Activated naive CD8-positive, alpha-beta T cell treated with anti-CD3 and anti-CD28 coated beads, Interleukin-2, amount 50 U/mL, for 24 hours (primary cell): ENCODE measurements around the gene ARHGAP29.
A peak's percentile ranks its signal among the peaks of the same experiment; 100 is the strongest.

ENCODE experiments used
- ATAC-seq: fragments of 150-1000 bp; cut with Tn5 transposase; one replicate; pipeline ENCODE4 v1.10.0; 2021
- DNase-seq: peaks from one replicate; pipeline ENCODE4 v3.0.0; 2021
- H3K27ac Mint-ChIP-seq: one replicate; pipeline ENCODE4 v1.8.0; 2021; ENCODE audit warnings: mild to moderate bottlenecking, mixed read lengths
- H3K27me3 Mint-ChIP-seq: one replicate; pipeline ENCODE4 v1.8.0; 2021; ENCODE audit warnings: mixed read lengths
- H3K36me3 Mint-ChIP-seq: one replicate; pipeline ENCODE4 v1.8.0; 2021; ENCODE audit warnings: low read depth, mixed read lengths
- H3K4me1 Mint-ChIP-seq: one replicate; pipeline ENCODE4 v1.8.0; 2021; ENCODE audit warnings: mixed read lengths
- H3K4me3 Mint-ChIP-seq: one replicate; pipeline ENCODE4 v1.8.0; 2021; ENCODE audit warnings: mild to moderate bottlenecking, moderate library complexity, mixed read lengths
- H3K9me3 Mint-ChIP-seq: one replicate; pipeline ENCODE4 v1.8.0; 2021; ENCODE audit warnings: mixed read lengths

Gene ARHGAP29

DNA sequence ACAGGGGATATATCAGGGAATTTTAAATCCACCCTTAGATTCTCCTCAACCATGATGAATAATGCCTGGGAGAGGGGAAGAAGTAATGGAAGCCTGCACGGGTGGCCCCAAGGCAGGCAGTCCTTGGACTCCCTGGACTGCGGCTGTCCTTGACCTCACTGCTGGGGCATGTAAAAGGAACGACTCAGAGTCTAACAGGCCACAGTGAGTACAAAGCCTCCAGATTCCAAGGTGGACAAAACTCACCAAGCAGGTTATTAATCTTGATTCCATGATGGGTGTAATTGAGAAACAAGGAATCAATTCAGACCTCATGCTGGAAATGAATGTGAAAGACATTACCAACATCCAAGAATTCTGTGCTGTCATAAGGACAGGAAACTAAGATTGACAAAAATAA, 13.0 kb upstream of the ARHGAP29 start:
- peaks cover 64% of the 10 kb centered on the region for H3K27me3 Mint-ChIP-seq
- ATAC-seq (no peak), DNase-seq (no peak)
- no peak overlapping the region for H3K4me3 Mint-ChIP-seq
- H3K27ac Mint-ChIP-seq = no peak overlapping the region
- H3K36me3 Mint-ChIP-seq = no peaks in the 10 kb centered on the region
- peaks cover 11% of the 10 kb centered on the region for H3K4me1 Mint-ChIP-seq
- no peaks in the 10 kb centered on the region for H3K9me3 Mint-ChIP-seq

DNA sequence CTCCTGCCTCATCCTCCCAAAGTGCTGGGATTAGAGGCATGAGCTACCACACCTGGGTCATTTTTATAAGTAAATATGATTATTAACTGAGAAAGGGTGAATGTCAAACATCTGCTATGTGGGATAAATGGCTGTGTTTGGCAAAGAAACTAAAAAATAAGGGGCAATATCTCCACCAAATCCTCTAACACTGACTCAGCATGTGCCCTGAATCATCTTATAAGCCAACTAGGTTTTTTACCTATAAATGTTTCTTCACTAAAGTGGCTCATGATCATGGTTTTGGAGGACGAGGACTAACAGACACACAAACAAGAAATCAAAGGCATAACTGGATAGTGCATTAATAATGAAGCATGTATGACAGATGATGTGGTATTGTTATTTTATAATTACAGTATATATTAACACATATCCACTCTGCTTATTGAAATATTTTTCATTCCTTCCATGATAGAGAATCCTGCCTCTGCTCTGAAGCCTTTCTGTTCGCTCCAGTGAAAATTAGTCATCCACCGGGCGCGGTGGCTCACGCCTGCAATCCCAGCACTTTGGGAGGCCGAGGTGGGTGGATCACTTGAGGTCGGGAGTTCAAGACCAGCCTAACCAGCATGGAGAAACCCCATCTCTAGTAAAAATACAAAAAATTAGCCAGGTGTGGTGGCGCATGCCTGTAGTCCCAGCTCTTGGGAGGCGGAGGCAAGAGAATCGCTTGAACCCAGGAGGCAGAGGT, 11.7 kb upstream of the ARHGAP29 start:
- no peak for ATAC-seq
- Mint-ChIP-seq H3K27ac (no peak overlapping the region), H3K4me3 (no peak overlapping the region), H3K27me3 (peaks cover 68% of the 10 kb centered on the region), H3K4me1 (peaks cover 11% of the 10 kb centered on the region), H3K9me3 (no peaks in the 10 kb centered on the region), H3K36me3 (no peaks in the 10 kb centered on the region)
- no peak for DNase-seq

GRCh38 chr1:94247138-94248094, 10.0 kb upstream of the ARHGAP29 start:
- peak overlapping the region; percentile 67 for H3K4me3 Mint-ChIP-seq
- peaks cover 4% of the 10 kb centered on the region for H3K36me3 Mint-ChIP-seq
- ATAC-seq = peak; percentile 49
- peak overlapping the region; percentile 4 for H3K27ac Mint-ChIP-seq
- H3K9me3 Mint-ChIP-seq = peaks cover 15% of the 10 kb centered on the region
- peaks cover 72% of the 10 kb centered on the region for H3K27me3 Mint-ChIP-seq
- peaks cover 11% of the 10 kb centered on the region for H3K4me1 Mint-ChIP-seq
- DNase-seq = peak; percentile 40

- Mint-ChIP-seq H3K27ac (no peak overlapping the region), H3K9me3 (peaks cover 22% of the 10 kb centered on the region), H3K4me1 (peaks cover 11% of the 10 kb centered on the region), H3K36me3 (peaks cover 4% of the 10 kb centered on the region), H3K27me3 (peaks cover 76% of the 10 kb centered on the region), H3K4me3 (peak overlapping the region; percentile 67)
- ATAC-seq = no peak
- no peak for DNase-seq
These were observed 9.3 kb upstream of the ARHGAP29 start for GRCh38 chr1:94246692-94247137.

GRCh38 chr1:94245747-94246438, 8.5 kb upstream of the ARHGAP29 start:
- H3K27me3 Mint-ChIP-seq = peaks cover 74% of the 10 kb centered on the region
- no peak overlapping the region for H3K27ac Mint-ChIP-seq

GRCh38 chr1:94244816-94245215, 7.4 kb upstream of the ARHGAP29 start:
- H3K4me3 Mint-ChIP-seq = no peak overlapping the region
- ATAC-seq (no peak), DNase-seq (no peak)
- peaks cover 23% of the 10 kb centered on the region for H3K9me3 Mint-ChIP-seq
- H3K36me3 Mint-ChIP-seq = peaks cover 4% of the 10 kb centered on the region
- peaks cover 78% of the 10 kb centered on the region for H3K27me3 Mint-ChIP-seq
- H3K4me1 Mint-ChIP-seq = peaks cover 11% of the 10 kb centered on the region
- no peak overlapping the region for H3K27ac Mint-ChIP-seq

More at GRCh38 chr1:94245747-94246438, 8.5 kb upstream of the ARHGAP29 start:
- peaks cover 4% of the 10 kb centered on the region for H3K36me3 Mint-ChIP-seq
- peaks cover 11% of the 10 kb centered on the region for H3K4me1 Mint-ChIP-seq
- H3K4me3 Mint-ChIP-seq = no peak overlapping the region
- peaks cover 23% of the 10 kb centered on the region for H3K9me3 Mint-ChIP-seq
- DNase-seq (no peak), ATAC-seq (no peak)

- Mint-ChIP-seq H3K9me3 (peaks cover 23% of the 10 kb centered on the region), H3K27me3 (peaks cover 83% of the 10 kb centered on the region), H3K36me3 (peaks cover 4% of the 10 kb centered on the region), H3K27ac (no peak overlapping the region), H3K4me3 (no peak overlapping the region), H3K4me1 (peaks cover 11% of the 10 kb centered on the region)
- ATAC-seq = no peak
- no peak for DNase-seq
These were observed 6.3 kb upstream of the ARHGAP29 start for GRCh38 chr1:94243665-94244064.

DNA sequence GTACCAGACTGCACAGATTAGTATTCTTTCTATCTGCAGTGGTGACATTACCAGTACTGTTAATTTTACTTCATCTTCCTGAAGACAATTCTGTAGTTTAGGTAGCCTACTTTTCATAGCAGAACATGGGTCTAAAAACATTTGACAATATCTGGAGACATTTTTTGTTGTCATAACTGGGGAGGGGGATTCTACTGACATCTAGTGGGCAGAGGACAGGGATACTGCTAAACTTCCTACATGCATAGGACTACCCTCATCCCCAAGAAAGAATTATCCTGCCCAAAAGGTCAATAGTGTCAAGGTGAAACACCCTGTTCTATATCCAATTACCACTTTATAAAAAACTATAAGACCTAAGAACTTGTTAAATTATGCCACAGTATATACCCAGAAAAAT, 3.4 kb upstream of the ARHGAP29 start:
- H3K36me3 Mint-ChIP-seq = peaks cover 6% of the 10 kb centered on the region
- peaks cover 23% of the 10 kb centered on the region for H3K9me3 Mint-ChIP-seq
- no peak overlapping the region for H3K4me3 Mint-ChIP-seq
- peaks cover 9% of the 10 kb centered on the region for H3K4me1 Mint-ChIP-seq
- H3K27me3 Mint-ChIP-seq = peaks cover 86% of the 10 kb centered on the region
- ATAC-seq = no peak
- no peak for DNase-seq
- H3K27ac Mint-ChIP-seq = no peak overlapping the region

DNA sequence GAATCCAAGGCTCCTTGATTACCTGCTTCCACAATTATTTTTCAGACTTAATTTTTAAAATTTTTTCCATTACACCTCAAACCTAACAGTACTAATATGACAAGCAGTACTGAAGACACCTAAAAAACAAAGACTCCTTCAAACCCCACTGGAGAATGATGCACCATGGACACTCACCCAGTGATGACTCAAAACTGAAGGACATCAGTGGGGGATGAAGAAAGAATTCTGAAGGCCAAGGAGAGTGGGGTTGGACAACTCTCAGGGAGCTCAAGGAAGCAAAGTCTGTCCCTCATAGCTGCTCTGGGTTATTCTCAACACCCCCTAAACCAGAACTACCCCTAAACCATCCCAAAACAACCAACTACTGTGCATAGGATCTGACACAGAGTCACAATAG, 2.4 kb upstream of the ARHGAP29 start:
- H3K4me3 Mint-ChIP-seq = no peak overlapping the region
- H3K27me3 Mint-ChIP-seq = peaks cover 85% of the 10 kb centered on the region
- peaks cover 6% of the 10 kb centered on the region for H3K36me3 Mint-ChIP-seq
- peaks cover 12% of the 10 kb centered on the region for H3K4me1 Mint-ChIP-seq
- DNase-seq (no peak), ATAC-seq (no peak)
- H3K27ac Mint-ChIP-seq = no peak overlapping the region
- H3K9me3 Mint-ChIP-seq = peaks cover 23% of the 10 kb centered on the region

- peaks cover 85% of the 10 kb centered on the region for H3K27me3 Mint-ChIP-seq
- DNase-seq (no peak), ATAC-seq (no peak)
- H3K36me3 Mint-ChIP-seq = peaks cover 6% of the 10 kb centered on the region
- H3K27ac Mint-ChIP-seq = no peak overlapping the region
- H3K9me3 Mint-ChIP-seq = peaks cover 23% of the 10 kb centered on the region
- H3K4me1 Mint-ChIP-seq = peaks cover 12% of the 10 kb centered on the region
- no peak overlapping the region for H3K4me3 Mint-ChIP-seq
These were observed 1.7 kb upstream of the ARHGAP29 start for GRCh38 chr1:94239051-94239450.

DNA sequence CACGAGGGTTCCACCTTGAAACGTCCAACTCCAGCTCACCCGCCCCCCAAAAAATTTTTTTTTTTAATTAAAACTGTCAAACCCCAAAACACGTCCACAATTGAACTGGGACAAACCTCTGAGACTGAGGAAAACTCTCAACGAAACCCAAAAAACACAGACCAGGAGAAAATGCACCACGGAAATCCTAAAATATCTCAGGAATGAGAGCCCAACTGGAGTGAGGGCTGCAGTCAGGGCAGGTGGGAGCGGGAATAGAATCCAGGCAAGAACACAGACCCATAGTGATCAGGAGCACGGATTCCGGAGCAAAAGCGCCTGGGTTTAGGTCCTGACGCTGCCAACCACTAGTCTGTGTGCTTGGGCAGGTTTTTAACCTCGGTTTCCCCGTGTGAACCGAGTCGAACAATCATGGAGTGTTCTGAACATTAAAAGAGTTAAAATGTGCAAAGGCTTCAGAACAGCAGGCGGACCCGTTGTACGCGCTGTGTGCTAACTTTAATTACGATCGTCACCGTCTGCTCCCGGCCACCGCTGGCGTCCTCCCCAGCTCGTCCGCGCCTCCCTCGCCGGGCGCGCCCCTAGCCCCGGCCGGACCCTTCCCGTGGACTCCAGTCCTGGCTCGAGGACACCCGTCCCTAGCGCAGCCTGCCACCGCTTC, 624 bp downstream of the ARHGAP29 start:
- H3K27ac Mint-ChIP-seq = no peak overlapping the region
- H3K9me3 Mint-ChIP-seq = peaks cover 4% of the 10 kb centered on the region
- H3K27me3 Mint-ChIP-seq = peaks cover 81% of the 10 kb centered on the region
- peaks cover 12% of the 10 kb centered on the region for H3K4me1 Mint-ChIP-seq
- H3K36me3 Mint-ChIP-seq = peaks cover 2% of the 10 kb centered on the region
- ATAC-seq (no peak), DNase-seq (peak; percentile 4)
- peak overlapping the region; percentile 42 for H3K4me3 Mint-ChIP-seq

DNA sequence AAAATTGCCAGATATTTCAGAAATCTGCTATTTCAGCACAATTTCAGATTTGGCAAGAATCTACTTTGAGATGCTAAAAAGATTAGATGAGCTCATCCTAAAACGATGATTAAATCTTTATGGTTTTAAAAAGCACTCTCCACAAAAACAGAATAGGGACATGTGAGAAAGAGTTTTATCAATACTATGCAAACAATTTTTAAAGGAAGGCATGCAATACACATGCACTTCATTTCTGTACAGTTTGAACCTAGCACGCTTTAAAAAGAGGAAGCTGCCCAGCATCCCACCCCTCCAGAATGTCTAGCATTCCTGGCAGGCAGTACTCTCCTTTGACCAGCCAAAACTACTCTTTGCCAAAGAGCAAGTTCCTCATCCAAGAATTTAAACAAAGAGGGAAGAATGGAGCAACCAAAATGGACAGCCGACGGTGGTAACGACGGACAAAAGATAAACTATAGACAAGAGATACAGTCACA, 1.3 kb downstream of the ARHGAP29 start:
- H3K4me3 Mint-ChIP-seq = peak overlapping the region; percentile 42
- peaks cover 83% of the 10 kb centered on the region for H3K27me3 Mint-ChIP-seq
- DNase-seq = no peak
- H3K4me1 Mint-ChIP-seq = peaks cover 12% of the 10 kb centered on the region
- H3K9me3 Mint-ChIP-seq = peaks cover 3% of the 10 kb centered on the region
- H3K36me3 Mint-ChIP-seq = peaks cover 2% of the 10 kb centered on the region
- no peak for ATAC-seq
- no peak overlapping the region for H3K27ac Mint-ChIP-seq

- DNase-seq = no peak
- Mint-ChIP-seq H3K4me3 (no peak overlapping the region), H3K36me3 (peaks cover 2% of the 10 kb centered on the region), H3K27ac (no peak overlapping the region), H3K4me1 (peaks cover 12% of the 10 kb centered on the region), H3K27me3 (peaks cover 77% of the 10 kb centered on the region), H3K9me3 (peaks cover 3% of the 10 kb centered on the region)
- no peak for ATAC-seq
These were observed 2.0 kb downstream of the ARHGAP29 start for GRCh38 chr1:94235189-94236012.
